ENCODE measurements around the gene ZNF423.

- TF ChIP-seq CTCF (IDR thresholded peaks at IDR 0.05; ENCODE audit: low read length), result no peak
- no peak for TF ChIP-seq EZH2 (IDR thresholded peaks at IDR 0.05; ENCODE audit: borderline replicate concordance, low read length)
Measured at GRCh38 chr16:49543631-49543946, 312.3 kb downstream of the ZNF423 start.
